Epidermal melanocyte (primary cell): ENCODE data around the gene DKK1.

Source experiments
- DNase-seq: peaks from one replicate; pipeline ENCODE4 v3.0.0; 2011; ENCODE audit warnings: low spot score; ENCODE audit not compliant: insufficient read length

DKK1 gene

GRCh38 chr10:52318136-52318701 is 4.1 kb downstream of the DKK1 start:
- DNase-seq = no peak

- no peak for DNase-seq
Observed at GRCh38 chr10:52318822-52319464, 4.9 kb downstream of the DKK1 start.

- no peak for DNase-seq
Observed at GRCh38 chr10:52319926-52320325, 5.8 kb downstream of the DKK1 start.

- DNase-seq = no peak
Observed at GRCh38 chr10:52322323-52322722, 8.2 kb downstream of the DKK1 start.

- no peak for DNase-seq
Observed at GRCh38 chr10:52322936-52323335, 8.9 kb downstream of the DKK1 start.

GRCh38 chr10:52326382-52326781 is 12.3 kb downstream of the DKK1 start:
- no peak for DNase-seq

- DNase-seq = no peak
Observed at GRCh38 chr10:52331638-52332364, 17.7 kb downstream of the DKK1 start.

GRCh38 chr10:52332815-52333214 is 18.7 kb downstream of the DKK1 start:
- no peak for DNase-seq

GRCh38 chr10:52334595-52334994 is 20.5 kb downstream of the DKK1 start:
- DNase-seq = no peak

GRCh38 chr10:52335665-52336064 is 21.6 kb downstream of the DKK1 start:
- DNase-seq = no peak

- DNase-seq = no peak
Observed at GRCh38 chr10:52337225-52337624, 23.1 kb downstream of the DKK1 start.

GRCh38 chr10:52343439-52343838 is 29.4 kb downstream of the DKK1 start:
- no peak for DNase-seq

GRCh38 chr10:52346394-52347326 is 32.6 kb downstream of the DKK1 start:
- no peak for DNase-seq

- no peak for DNase-seq
Observed at GRCh38 chr10:52347327-52347667, 33.2 kb downstream of the DKK1 start.

- DNase-seq = no peak
Observed at GRCh38 chr10:52348037-52348564, 34.0 kb downstream of the DKK1 start.

- no peak for DNase-seq
Observed at GRCh38 chr10:52351914-52352330, 37.8 kb downstream of the DKK1 start.

GRCh38 chr10:52353205-52353604 is 39.1 kb downstream of the DKK1 start:
- no peak for DNase-seq

- no peak for DNase-seq
Observed at GRCh38 chr10:52353960-52354394, 39.9 kb downstream of the DKK1 start.

- no peak for DNase-seq
Observed at GRCh38 chr10:52357971-52358370, 43.9 kb downstream of the DKK1 start.

GRCh38 chr10:52359441-52359840 is 45.4 kb downstream of the DKK1 start:
- no peak for DNase-seq
